TTC549 (cell line): ENCODE results near the gene NFATC2IP.
"Not testable (repeated sequence)": the region's sequence is repeated elsewhere in the genome, so short reads cannot be mapped to it uniquely, and the experiment has no call there.

Experiments used
- FAIRE-seq: peaks from 2 replicates; lab custom pipeline; 2012; peaks lifted over from hg19 to GRCh38; lab: Jason Lieb, UNC

The NFATC2IP gene

DNA sequence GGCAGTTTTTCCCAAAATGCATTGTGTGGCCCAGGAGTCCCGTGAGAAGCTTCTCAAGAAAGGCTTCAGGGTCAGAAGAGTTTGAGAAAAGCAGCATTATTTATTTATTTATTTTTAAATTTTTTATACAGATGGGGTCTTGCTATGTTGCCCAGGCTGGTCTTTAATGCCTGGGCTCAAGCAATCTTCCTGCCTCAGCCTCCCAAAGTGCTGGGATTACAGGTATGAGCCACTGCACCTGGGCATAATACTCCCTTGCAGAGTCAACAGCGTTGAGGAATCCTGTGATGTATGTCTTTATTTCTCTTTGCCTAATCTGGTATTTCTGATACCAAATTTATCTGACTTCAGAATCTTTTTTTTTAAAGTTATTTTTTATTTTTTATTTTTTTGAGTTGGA, 49.3 kb downstream of the NFATC2IP start:
- FAIRE-seq: no peak

DNA sequence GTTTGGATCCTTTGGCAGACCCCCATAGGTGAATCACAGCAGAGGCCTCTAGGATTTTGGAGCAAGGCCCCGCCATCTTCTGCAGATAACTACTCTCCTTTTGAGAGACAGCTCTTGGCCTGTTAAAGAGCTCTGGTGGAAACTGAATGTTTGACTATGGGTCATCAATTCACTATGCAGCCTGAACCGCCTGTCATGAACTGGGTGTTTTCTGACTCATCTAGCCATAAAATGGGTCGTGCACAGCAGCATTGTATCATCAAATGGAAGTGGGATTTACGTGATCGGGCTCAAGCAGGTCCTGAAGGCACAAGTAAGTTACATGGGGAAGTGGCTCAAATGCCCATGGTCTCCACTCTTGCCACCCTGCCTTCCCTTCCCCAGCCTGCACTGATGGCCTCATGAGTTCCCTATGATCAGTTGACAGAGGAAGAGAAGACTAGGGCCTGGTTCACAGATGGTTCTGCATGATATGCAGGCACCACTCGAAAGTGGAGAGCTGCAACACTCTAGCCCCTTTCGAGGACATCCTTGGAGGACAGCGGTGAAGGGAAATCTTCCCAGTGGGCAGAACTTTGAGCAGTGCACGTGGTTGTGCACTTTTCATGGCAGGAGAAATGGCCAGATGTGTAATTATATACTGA, 53.9 kb downstream of the NFATC2IP start:
- FAIRE-seq: not testable (repeated sequence)

DNA sequence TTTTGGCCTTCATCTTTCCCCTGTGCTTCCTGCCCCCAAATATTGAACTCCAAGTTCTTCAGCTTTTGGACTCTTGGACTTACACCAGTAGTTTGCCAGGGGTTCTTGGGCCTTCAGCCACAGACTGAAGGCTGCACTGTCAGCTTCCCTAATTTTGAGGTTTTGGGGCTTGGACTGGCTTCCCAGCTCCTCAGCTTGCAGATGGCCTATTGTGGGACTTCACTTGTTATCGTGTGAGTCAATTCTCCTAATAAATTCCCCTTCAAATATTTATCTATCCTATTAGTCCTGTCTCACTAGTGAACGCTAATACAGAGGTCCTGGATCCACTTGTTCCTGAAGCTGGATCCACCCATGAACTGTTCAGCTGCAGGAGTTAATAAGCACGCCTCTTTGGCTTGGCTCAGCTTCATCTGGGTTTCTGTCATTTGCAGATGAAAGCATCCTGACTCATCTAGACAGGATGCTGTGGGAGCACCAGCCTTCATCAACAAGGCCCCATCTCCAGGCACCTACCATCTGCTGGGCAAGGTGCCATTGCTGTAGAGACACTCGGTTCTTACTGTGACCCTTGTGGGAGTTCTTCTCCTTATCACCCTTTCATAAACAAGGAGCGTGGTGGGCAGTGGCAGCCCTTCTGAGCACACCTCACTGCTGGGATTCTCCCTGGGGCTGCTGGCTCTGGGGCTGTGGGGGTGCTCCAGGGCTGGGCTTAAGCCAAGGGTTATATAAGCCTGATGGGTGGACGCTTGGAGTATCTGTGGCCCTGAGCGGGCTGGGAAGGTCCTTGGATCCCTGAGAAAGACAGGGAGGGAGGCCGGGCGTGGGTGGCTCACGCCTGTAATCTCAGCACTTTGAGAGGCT, 57.2 kb downstream of the NFATC2IP start:
- FAIRE-seq: no peak

DNA sequence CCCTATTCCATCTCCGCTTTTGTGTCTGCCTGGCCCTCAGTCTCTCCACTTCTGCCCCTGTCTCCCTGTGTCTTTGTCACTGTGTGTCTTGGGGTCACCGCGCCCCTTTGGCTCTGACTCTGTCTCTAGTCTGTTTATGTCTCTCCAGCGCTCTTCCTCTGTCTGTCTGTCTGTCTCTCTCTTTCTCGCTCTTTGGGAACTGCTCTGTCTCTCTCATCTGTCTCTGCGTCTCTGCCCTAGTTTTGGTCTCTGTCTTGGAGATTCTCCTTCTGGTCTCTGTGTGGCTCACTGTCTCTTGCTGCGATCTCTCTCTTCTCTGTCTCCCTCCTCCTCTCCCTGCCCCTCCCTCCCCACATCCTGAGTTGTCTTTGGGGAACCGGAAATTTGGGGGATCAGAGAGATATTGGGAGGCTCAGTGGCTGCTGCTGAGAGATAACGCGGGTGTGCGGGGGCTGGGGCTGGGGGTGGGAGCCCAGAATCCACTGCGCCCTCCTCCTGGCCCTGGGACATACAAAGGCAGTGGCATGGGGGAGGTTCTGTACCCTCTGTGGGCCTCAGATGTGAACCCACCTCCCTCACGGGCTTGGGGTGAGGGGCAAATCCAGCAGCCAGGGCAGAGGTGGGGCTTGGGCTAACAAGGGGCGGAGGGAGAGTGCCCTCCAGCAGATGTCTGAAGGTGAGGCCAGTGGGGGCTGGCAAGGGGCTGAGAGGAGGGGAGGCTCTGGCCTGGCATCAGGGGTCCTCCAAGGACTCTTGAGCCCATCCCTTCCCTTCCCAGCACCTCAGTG, 58.5 kb downstream of the NFATC2IP start:
- FAIRE-seq: no peak

DNA sequence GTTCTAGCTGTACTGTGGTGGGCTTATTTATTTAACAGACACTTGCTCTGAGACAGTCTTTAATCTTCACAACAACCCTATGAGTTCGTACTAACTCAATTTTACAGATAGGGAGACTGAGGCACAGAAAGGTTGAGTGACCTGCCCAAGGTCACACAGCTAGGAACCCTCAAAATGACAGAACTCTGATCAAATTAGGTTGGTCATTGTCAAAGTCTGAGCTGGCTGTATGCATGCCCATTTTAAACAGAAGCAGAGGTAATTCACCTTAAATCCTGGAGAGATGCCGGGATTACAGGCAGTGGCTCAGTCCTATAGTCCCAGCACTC, 59.1 kb downstream of the NFATC2IP start:
- no peak for FAIRE-seq

DNA sequence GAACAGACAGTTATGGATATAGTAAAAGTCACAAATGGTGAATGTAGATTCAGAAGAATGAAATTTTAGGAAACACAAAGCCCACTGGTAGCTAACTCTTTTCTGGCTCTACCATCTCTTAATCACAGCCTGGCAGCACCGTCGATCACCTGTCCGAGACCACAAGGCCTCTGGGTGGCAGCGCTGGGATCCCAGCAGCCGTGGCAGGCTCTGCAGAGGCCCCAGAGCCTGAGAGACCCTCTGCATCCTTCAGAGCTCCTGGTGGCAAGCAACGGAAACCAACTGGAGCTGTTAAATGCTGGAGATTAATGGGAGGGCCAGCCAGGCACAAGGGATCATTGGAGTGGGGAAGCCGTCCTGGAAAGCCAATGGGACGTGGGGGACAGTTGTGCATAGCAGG, 60.4 kb downstream of the NFATC2IP start:
- no peak for FAIRE-seq

DNA sequence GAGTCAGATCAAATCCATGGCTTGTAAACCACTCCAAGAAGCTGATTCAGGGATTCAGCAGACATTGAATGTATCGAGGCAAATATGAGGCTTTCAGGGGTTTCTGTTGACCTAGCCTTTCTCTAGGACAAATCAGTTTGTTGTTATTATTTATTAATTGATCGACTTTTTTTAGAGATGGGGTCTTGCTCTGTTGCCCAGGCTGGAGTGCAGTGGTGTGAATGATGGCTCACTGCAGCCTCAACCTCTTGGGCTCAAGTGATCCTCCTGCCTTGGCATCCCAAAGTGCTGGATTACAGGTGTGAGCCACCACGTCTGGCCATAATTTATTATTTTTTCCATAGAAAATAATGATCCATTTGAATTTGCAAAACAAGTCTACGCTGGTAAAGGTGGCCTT, 61.1 kb downstream of the NFATC2IP start:
- FAIRE-seq: no peak

DNA sequence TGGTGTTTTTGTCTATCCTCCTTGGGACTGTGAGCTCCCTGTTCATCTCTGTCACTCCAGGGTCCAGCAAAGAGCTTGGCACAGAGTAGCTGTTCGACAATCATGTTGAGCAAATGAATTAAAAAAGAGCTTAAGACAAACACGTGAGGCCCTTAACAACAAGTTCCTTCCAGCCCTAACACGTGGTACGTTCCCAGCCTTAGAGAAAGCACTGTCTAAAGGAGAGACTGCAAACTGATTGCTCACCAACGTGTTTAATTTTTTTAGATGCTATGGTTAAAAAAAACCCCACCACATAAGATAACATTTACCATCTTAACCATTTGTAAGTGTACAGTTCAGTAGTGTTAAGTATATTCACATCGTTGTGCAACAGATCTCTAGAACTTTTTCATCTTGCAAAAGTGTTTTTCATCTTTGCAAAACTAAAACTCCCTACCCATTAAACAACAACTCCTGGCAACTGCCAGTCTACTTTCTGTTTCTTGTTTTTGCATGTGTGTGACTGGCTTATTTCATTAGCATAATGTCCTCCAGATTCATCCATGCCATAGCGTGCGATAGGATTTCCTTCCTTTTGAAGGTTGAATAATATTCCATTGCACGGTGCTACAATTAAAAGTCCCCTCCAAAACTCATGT, 62.3 kb downstream of the NFATC2IP start:
- no peak for FAIRE-seq

DNA sequence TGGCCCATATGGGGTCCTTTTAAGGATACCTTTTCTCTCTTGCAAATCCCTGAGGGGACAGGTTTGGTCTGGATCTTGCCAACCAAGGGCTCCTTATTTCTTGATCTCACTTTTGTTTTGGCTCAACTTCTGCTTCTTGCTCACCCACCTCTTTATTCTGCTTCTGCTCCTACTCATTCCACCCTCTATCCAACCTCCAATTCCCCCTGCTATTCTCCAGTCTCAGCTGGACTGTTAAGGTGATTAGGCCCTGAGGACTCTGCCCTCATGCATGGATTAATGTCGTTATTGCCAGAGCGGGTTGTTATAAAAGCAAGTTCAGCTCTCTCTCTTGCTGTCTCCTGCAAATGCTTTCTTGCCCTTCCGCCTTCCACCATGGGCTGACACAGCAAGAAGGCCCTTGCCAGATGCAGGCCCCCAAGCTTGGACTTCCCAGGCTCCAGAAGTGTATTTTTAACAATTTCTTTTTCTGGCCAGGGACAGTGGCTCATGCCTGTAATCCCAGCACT, 63.9 kb downstream of the NFATC2IP start:
- no peak for FAIRE-seq
